Osteocyte (in vitro differentiated cells): Measurements from ENCODE around the gene FSTL5. TPM values are rescaled to one million over a fixed set of nuclear protein-coding genes. Genes with fewer than 3 reads are reported as not detected.

Source experiments
- DNase-seq: peaks from one replicate; pipeline ENCODE4 v3.0.0; 2021; ENCODE audit warnings: mixed read lengths; ENCODE audit not compliant: unreplicated experiment; ENCODE audit errors: extremely low spot score
- H3K27ac Mint-ChIP-seq: one replicate; pipeline ENCODE4 v1.8.0; 2021; ENCODE audit warnings: mild to moderate bottlenecking, mixed read lengths; ENCODE audit not compliant: unreplicated experiment
- H3K27me3 Mint-ChIP-seq: one replicate; pipeline ENCODE4 v1.8.0; 2021; ENCODE audit warnings: mixed read lengths; ENCODE audit not compliant: unreplicated experiment
- H3K36me3 Mint-ChIP-seq: one replicate; pipeline ENCODE4 v1.8.0; 2021; ENCODE audit warnings: mixed read lengths; ENCODE audit not compliant: unreplicated experiment
- H3K4me1 Mint-ChIP-seq: one replicate; pipeline ENCODE4 v1.8.0; 2021; ENCODE audit warnings: mixed read lengths; ENCODE audit not compliant: unreplicated experiment
- H3K4me3 Mint-ChIP-seq: one replicate; pipeline ENCODE4 v1.8.0; 2021; ENCODE audit warnings: mild to moderate bottlenecking, moderate library complexity, mixed read lengths; ENCODE audit not compliant: unreplicated experiment
- H3K9me3 Mint-ChIP-seq: one replicate; pipeline ENCODE4 v1.8.0; 2021; ENCODE audit warnings: mixed read lengths; ENCODE audit not compliant: unreplicated experiment
- CTCF ChIP-seq: fragments of 200-600 bp; sonication (generic); IDR thresholded peaks from 2 replicates; pipeline ENCODE4 v1.5.0; 2021; ENCODE audit warnings: antibody characterized with exemption, mild to moderate bottlenecking, moderate library complexity
- total RNA-seq: library from RNA; stranded (reverse); gene quantifications from 2 replicates; pipeline ENCODE4 v1.2.1, GENCODE V29; 2021

The FSTL5 gene
- total RNA-seq, 1 donor from 2014 or later = 0.11 TPM

GRCh38 chr4:161350946-161351345, 812.9 kb downstream of the FSTL5 start:
- H3K27ac Mint-ChIP-seq = no peak overlapping the region
- no peaks in the 10 kb centered on the region for H3K36me3 Mint-ChIP-seq
- H3K27me3 Mint-ChIP-seq = no peaks in the 10 kb centered on the region
- TF ChIP-seq CTCF = no peak
- H3K4me1 Mint-ChIP-seq = no peaks in the 10 kb centered on the region
- H3K9me3 Mint-ChIP-seq = peaks cover 11% of the 10 kb centered on the region
- no peak for DNase-seq
- H3K4me3 Mint-ChIP-seq = no peak overlapping the region

GRCh38 chr4:161345741-161346140, 818.1 kb downstream of the FSTL5 start:
- Mint-ChIP-seq H3K27ac (no peak overlapping the region), H3K36me3 (no peaks in the 10 kb centered on the region), H3K4me3 (no peak overlapping the region), H3K27me3 (no peaks in the 10 kb centered on the region), H3K9me3 (peaks cover 11% of the 10 kb centered on the region), H3K4me1 (no peaks in the 10 kb centered on the region)
- no peak for TF ChIP-seq CTCF
- no peak for DNase-seq

- no peak for DNase-seq
- no peaks in the 10 kb centered on the region for H3K36me3 Mint-ChIP-seq
- no peaks in the 10 kb centered on the region for H3K4me1 Mint-ChIP-seq
- H3K27me3 Mint-ChIP-seq = no peaks in the 10 kb centered on the region
- H3K27ac Mint-ChIP-seq = no peak overlapping the region
- peaks cover 12% of the 10 kb centered on the region for H3K9me3 Mint-ChIP-seq
- no peak overlapping the region for H3K4me3 Mint-ChIP-seq
- TF ChIP-seq CTCF = no peak
These were observed 820.2 kb downstream of the FSTL5 start for GRCh38 chr4:161343569-161343950.

DNA sequence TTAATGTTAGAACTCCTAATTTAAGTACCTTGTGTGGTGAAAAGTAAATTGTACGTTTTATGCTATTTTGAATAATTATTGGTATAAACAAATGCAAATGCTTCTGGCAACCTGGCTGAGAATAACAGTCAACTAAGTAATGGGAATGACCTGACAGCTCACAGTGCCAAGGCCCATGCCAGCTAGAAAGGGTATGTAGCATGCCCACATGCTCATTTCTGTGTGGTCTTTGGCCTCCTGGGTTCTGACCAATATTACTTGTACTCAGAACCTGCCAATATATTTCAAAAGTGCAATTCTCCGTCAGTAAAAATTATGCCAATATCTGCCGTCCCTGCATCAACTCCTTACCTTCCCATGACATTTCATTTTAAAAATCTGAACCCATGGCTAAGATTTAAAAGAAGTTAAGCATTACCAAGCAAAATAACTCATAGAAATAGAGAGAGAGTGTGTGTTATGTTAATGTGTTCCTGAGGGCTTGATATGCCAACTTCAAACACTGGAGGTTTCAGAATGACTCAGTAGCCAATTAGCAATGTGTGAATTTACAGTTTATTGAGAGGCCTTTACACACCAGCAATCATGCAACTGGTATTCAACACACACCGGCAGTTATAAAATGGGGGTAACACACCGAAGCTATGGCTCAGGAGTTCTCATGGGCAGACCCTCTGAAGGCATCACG, 820.8 kb downstream of the FSTL5 start:
- no peak overlapping the region for H3K4me3 Mint-ChIP-seq
- H3K4me1 Mint-ChIP-seq = no peaks in the 10 kb centered on the region
- no peak for TF ChIP-seq CTCF
- no peaks in the 10 kb centered on the region for H3K36me3 Mint-ChIP-seq
- no peak for DNase-seq
- no peak overlapping the region for H3K27ac Mint-ChIP-seq
- no peaks in the 10 kb centered on the region for H3K27me3 Mint-ChIP-seq
- peaks cover 7% of the 10 kb centered on the region for H3K9me3 Mint-ChIP-seq

- H3K9me3 Mint-ChIP-seq = peaks cover 7% of the 10 kb centered on the region
- no peak for TF ChIP-seq CTCF
- no peak for DNase-seq
- no peak overlapping the region for H3K27ac Mint-ChIP-seq
- H3K4me1 Mint-ChIP-seq = no peaks in the 10 kb centered on the region
- no peaks in the 10 kb centered on the region for H3K36me3 Mint-ChIP-seq
- no peaks in the 10 kb centered on the region for H3K27me3 Mint-ChIP-seq
- H3K4me3 Mint-ChIP-seq = no peak overlapping the region
These were observed 827.2 kb downstream of the FSTL5 start for GRCh38 chr4:161336621-161337020.
